ENCODE results near the gene CCDC184.
A peak's percentile ranks its signal among the peaks of the same experiment; 100 is the strongest.

CCDC184 gene

GRCh38 chr12:48164451-48164850 is 19.0 kb upstream of the CCDC184 start:
- Histone ChIP-seq H3K4me1 (ENCODE audit: insufficient read depth, low read length) (no peaks in the 10 kb centered on the region), H3K36me3 (ENCODE audit: insufficient read depth, low read length) (no peaks in the 10 kb centered on the region), H3K9ac (ENCODE audit: low read depth, low read length) (no peak overlapping the region), H3K9me3 (ENCODE audit: control insufficient read depth, insufficient read depth, low read length) (no peaks in the 10 kb centered on the region)

GRCh38 chr12:48165089-48165981 is 18.1 kb upstream of the CCDC184 start:
- no peaks in the 10 kb centered on the region for H3K9me3 ChIP-seq (ENCODE audit: control insufficient read depth, insufficient read depth, low read length)
- H3K4me1 ChIP-seq (ENCODE audit: insufficient read depth, low read length): no peaks in the 10 kb centered on the region
- H3K9ac ChIP-seq (ENCODE audit: low read depth, low read length): no peak overlapping the region
- H3K36me3 ChIP-seq (ENCODE audit: insufficient read depth, low read length): no peaks in the 10 kb centered on the region

- Histone ChIP-seq H3K4me1 (ENCODE audit: insufficient read depth, low read length) (no peaks in the 10 kb centered on the region), H3K36me3 (ENCODE audit: insufficient read depth, low read length) (no peaks in the 10 kb centered on the region), H3K9ac (ENCODE audit: low read depth, low read length) (no peak overlapping the region), H3K9me3 (ENCODE audit: control insufficient read depth, insufficient read depth, low read length) (no peaks in the 10 kb centered on the region)
Measured at GRCh38 chr12:48169011-48169410, 14.4 kb upstream of the CCDC184 start.

- Histone ChIP-seq H3K9me3 (ENCODE audit: control insufficient read depth, insufficient read depth, low read length) (no peaks in the 10 kb centered on the region), H3K9ac (ENCODE audit: low read depth, low read length) (peak overlapping the region; percentile 7; the same call in 1 of the 2 replicates), H3K36me3 (ENCODE audit: insufficient read depth, low read length) (no peaks in the 10 kb centered on the region), H3K4me1 (ENCODE audit: insufficient read depth, low read length) (peaks cover 9% of the 10 kb centered on the region; the same call in 1 of the 2 replicates)
Measured at GRCh38 chr12:48175613-48176416, 7.6 kb upstream of the CCDC184 start.

GRCh38 chr12:48176417-48176751 is 7.1 kb upstream of the CCDC184 start:
- no peak overlapping the region for H3K9ac ChIP-seq (ENCODE audit: low read depth, low read length)
- no peaks in the 10 kb centered on the region for H3K36me3 ChIP-seq (ENCODE audit: insufficient read depth, low read length)
- no peaks in the 10 kb centered on the region for H3K9me3 ChIP-seq (ENCODE audit: control insufficient read depth, insufficient read depth, low read length)
- H3K4me1 ChIP-seq (ENCODE audit: insufficient read depth, low read length): peaks cover 9% of the 10 kb centered on the region; the same call in 1 of the 2 replicates

- no peaks in the 10 kb centered on the region for H3K9me3 ChIP-seq (ENCODE audit: control insufficient read depth, insufficient read depth, low read length)
Measured at GRCh38 chr12:48177982-48178381, 5.5 kb upstream of the CCDC184 start.

GRCh38 chr12:48179466-48179865 is 4.0 kb upstream of the CCDC184 start:
- Histone ChIP-seq H3K4me1 (ENCODE audit: insufficient read depth, low read length) (peaks cover 9% of the 10 kb centered on the region; the same call in 1 of the 2 replicates), H3K9me3 (ENCODE audit: control insufficient read depth, insufficient read depth, low read length) (no peaks in the 10 kb centered on the region), H3K36me3 (ENCODE audit: insufficient read depth, low read length) (no peaks in the 10 kb centered on the region), H3K9ac (ENCODE audit: low read depth, low read length) (no peak overlapping the region)

More at GRCh38 chr12:48177982-48178381, 5.5 kb upstream of the CCDC184 start:
- H3K36me3 ChIP-seq (ENCODE audit: insufficient read depth, low read length): no peaks in the 10 kb centered on the region
- peaks cover 9% of the 10 kb centered on the region; the same call in 1 of the 2 replicates for H3K4me1 ChIP-seq (ENCODE audit: insufficient read depth, low read length)
- H3K9ac ChIP-seq (ENCODE audit: low read depth, low read length): no peak overlapping the region

- Histone ChIP-seq H3K4me1 (ENCODE audit: insufficient read depth, low read length) (peaks cover 11% of the 10 kb centered on the region; the same call in 1 of the 2 replicates), H3K9ac (ENCODE audit: low read depth, low read length) (no peak overlapping the region), H3K36me3 (ENCODE audit: insufficient read depth, low read length) (no peaks in the 10 kb centered on the region)
Measured at GRCh38 chr12:48180424-48180823, 3.0 kb upstream of the CCDC184 start.

GRCh38 chr12:48180857-48181495 is 2.5 kb upstream of the CCDC184 start:
- no peaks in the 10 kb centered on the region for H3K9me3 ChIP-seq (ENCODE audit: control insufficient read depth, insufficient read depth, low read length)
- H3K36me3 ChIP-seq (ENCODE audit: insufficient read depth, low read length): no peaks in the 10 kb centered on the region
- peaks cover 13% of the 10 kb centered on the region; the same call in 1 of the 2 replicates for H3K4me1 ChIP-seq (ENCODE audit: insufficient read depth, low read length)
- H3K9ac ChIP-seq (ENCODE audit: low read depth, low read length): no peak overlapping the region

More at GRCh38 chr12:48180424-48180823, 3.0 kb upstream of the CCDC184 start:
- no peaks in the 10 kb centered on the region for H3K9me3 ChIP-seq (ENCODE audit: control insufficient read depth, insufficient read depth, low read length)

GRCh38 chr12:48182631-48183030 is 813 bp upstream of the CCDC184 start:
- H3K9me3 ChIP-seq (ENCODE audit: control insufficient read depth, insufficient read depth, low read length): no peaks in the 10 kb centered on the region
- H3K36me3 ChIP-seq (ENCODE audit: insufficient read depth, low read length): no peaks in the 10 kb centered on the region
- peaks cover 9% of the 10 kb centered on the region; the same call in 1 of the 2 replicates for H3K4me1 ChIP-seq (ENCODE audit: insufficient read depth, low read length)
- H3K9ac ChIP-seq (ENCODE audit: low read depth, low read length): peak overlapping the region; percentile 49; the same call in 1 of the 2 replicates

GRCh38 chr12:48183876-48184548 is 568 bp downstream of the CCDC184 start:
- Histone ChIP-seq H3K4me1 (ENCODE audit: insufficient read depth, low read length) (peaks cover 9% of the 10 kb centered on the region; the same call in 1 of the 2 replicates), H3K36me3 (ENCODE audit: insufficient read depth, low read length) (no peaks in the 10 kb centered on the region), H3K9me3 (ENCODE audit: control insufficient read depth, insufficient read depth, low read length) (no peaks in the 10 kb centered on the region), H3K9ac (ENCODE audit: low read depth, low read length) (peak overlapping the region; percentile 49)

- Histone ChIP-seq H3K4me1 (ENCODE audit: insufficient read depth, low read length) (peaks cover 9% of the 10 kb centered on the region; the same call in 1 of the 2 replicates), H3K9ac (ENCODE audit: low read depth, low read length) (peak overlapping the region; percentile 45; the same call in 1 of the 2 replicates), H3K9me3 (ENCODE audit: control insufficient read depth, insufficient read depth, low read length) (no peaks in the 10 kb centered on the region), H3K36me3 (ENCODE audit: insufficient read depth, low read length) (no peaks in the 10 kb centered on the region)
Measured at GRCh38 chr12:48184549-48184922, 1.1 kb downstream of the CCDC184 start.

GRCh38 chr12:48185181-48185919 is 1.9 kb downstream of the CCDC184 start:
- Histone ChIP-seq H3K4me1 (ENCODE audit: insufficient read depth, low read length) (peaks cover 9% of the 10 kb centered on the region; the same call in 1 of the 2 replicates), H3K9ac (ENCODE audit: low read depth, low read length) (peak overlapping the region; percentile 19; the same call in 1 of the 2 replicates), H3K9me3 (ENCODE audit: control insufficient read depth, insufficient read depth, low read length) (no peaks in the 10 kb centered on the region), H3K36me3 (ENCODE audit: insufficient read depth, low read length) (no peaks in the 10 kb centered on the region)

Measured in ES-I3 (cell line).